Chondrocyte (in vitro differentiated cells): Measurements from ENCODE around the gene MACROD2. TPM values are rescaled to one million over a fixed set of nuclear protein-coding genes. Genes with fewer than 3 reads are reported as not detected.

Source experiments
- DNase-seq: peaks from one replicate; pipeline ENCODE4 v3.0.0; 2021; ENCODE audit warnings: mixed read lengths, low spot score
- H3K27ac Mint-ChIP-seq: one replicate; pipeline ENCODE4 v1.8.0; 2021; ENCODE audit warnings: mild to moderate bottlenecking, moderate library complexity, mixed read lengths; ENCODE audit not compliant: unreplicated experiment
- H3K27me3 Mint-ChIP-seq: 2 replicates; pipeline ENCODE4 v1.8.0; 2021; ENCODE audit warnings: low read depth, mixed read lengths
- H3K36me3 Mint-ChIP-seq: 2 replicates; pipeline ENCODE4 v1.8.0; 2021; ENCODE audit warnings: low read depth, mixed read lengths
- H3K4me1 Mint-ChIP-seq: 2 replicates; pipeline ENCODE4 v1.8.0; 2021; ENCODE audit warnings: low read depth, mild to moderate bottlenecking, mixed read lengths
- H3K4me3 Mint-ChIP-seq: one replicate; pipeline ENCODE4 v1.8.0; 2021; ENCODE audit warnings: mild to moderate bottlenecking, moderate library complexity, mixed read lengths; ENCODE audit not compliant: unreplicated experiment
- H3K9me3 Mint-ChIP-seq: 2 replicates; pipeline ENCODE4 v1.8.0; 2021; ENCODE audit warnings: low read depth, mixed read lengths
- CTCF ChIP-seq: fragments of 200-600 bp; sonication (generic); IDR thresholded peaks from 2 replicates; pipeline ENCODE4 v1.5.0; 2021; ENCODE audit warnings: antibody characterized with exemption, mild to moderate bottlenecking, moderate library complexity
- total RNA-seq: library from RNA; stranded (reverse); gene quantifications from 3 replicates; pipeline ENCODE4 v1.2.1, GENCODE V29; 2021

MACROD2 gene
- total RNA-seq, 1 donor from 2014 or later: 3.2 TPM

- Mint-ChIP-seq H3K27me3 (no peaks in the 10 kb centered on the region), H3K36me3 (no peaks in the 10 kb centered on the region), H3K27ac (no peak overlapping the region), H3K4me1 (no peaks in the 10 kb centered on the region), H3K9me3 (peaks cover 16% of the 10 kb centered on the region), H3K4me3 (no peak overlapping the region)
- no peak for TF ChIP-seq CTCF
- DNase-seq: no peak
These were observed 566.5 kb downstream of the MACROD2 start for GRCh38 chr20:14561741-14562221.

- H3K4me1 Mint-ChIP-seq: no peaks in the 10 kb centered on the region
- no peak for DNase-seq
- no peaks in the 10 kb centered on the region for H3K36me3 Mint-ChIP-seq
- peaks cover 16% of the 10 kb centered on the region for H3K9me3 Mint-ChIP-seq
- no peak overlapping the region for H3K4me3 Mint-ChIP-seq
- no peak overlapping the region for H3K27ac Mint-ChIP-seq
- no peaks in the 10 kb centered on the region for H3K27me3 Mint-ChIP-seq
- no peak for TF ChIP-seq CTCF
These were observed 567.7 kb downstream of the MACROD2 start for GRCh38 chr20:14562981-14563380.

GRCh38 chr20:14566505-14566904, 571.2 kb downstream of the MACROD2 start:
- Mint-ChIP-seq H3K27me3 (no peaks in the 10 kb centered on the region), H3K36me3 (no peaks in the 10 kb centered on the region), H3K4me1 (no peaks in the 10 kb centered on the region), H3K9me3 (peaks cover 16% of the 10 kb centered on the region), H3K27ac (no peak overlapping the region), H3K4me3 (no peak overlapping the region)
- no peak for DNase-seq
- no peak for TF ChIP-seq CTCF

GRCh38 chr20:14568225-14568624, 572.9 kb downstream of the MACROD2 start:
- DNase-seq: no peak
- Mint-ChIP-seq H3K4me3 (no peak overlapping the region), H3K4me1 (no peaks in the 10 kb centered on the region), H3K27ac (no peak overlapping the region), H3K9me3 (peaks cover 13% of the 10 kb centered on the region), H3K36me3 (no peaks in the 10 kb centered on the region), H3K27me3 (no peaks in the 10 kb centered on the region)
- no peak for TF ChIP-seq CTCF

- TF ChIP-seq CTCF: no peak
These were observed 573.4 kb downstream of the MACROD2 start for GRCh38 chr20:14568701-14569100.

More at GRCh38 chr20:14568701-14569100, 573.4 kb downstream of the MACROD2 start:
- Mint-ChIP-seq H3K27me3 (no peaks in the 10 kb centered on the region), H3K4me3 (no peak overlapping the region), H3K36me3 (no peaks in the 10 kb centered on the region), H3K27ac (no peak overlapping the region), H3K4me1 (no peaks in the 10 kb centered on the region), H3K9me3 (peaks cover 13% of the 10 kb centered on the region)
- DNase-seq: no peak
